ENCODE data around the gene PPID.
"Not testable (repeated sequence)": the region's sequence is repeated elsewhere in the genome, so short reads cannot be mapped to it uniquely, and the experiment has no call there.

The PPID gene

DNA sequence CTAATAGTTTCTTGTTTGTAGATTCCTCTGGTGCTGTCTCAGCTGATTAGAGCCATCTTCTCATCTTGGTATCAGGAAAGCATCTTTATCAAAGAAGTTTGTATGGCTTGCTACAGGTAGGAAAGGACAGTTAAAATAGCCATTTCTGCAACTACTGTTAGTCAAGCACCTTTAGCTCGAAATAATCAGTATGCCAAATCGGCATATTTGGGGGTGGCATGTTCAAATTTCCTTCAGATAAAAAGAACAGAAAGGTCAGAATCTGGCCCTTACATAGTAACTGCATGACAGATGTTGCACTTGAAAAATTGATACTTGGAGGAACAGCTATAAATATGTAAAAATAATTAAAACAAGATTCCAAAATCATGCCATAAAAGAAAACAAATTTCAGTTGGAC lies 56.3 kb downstream of the PPID start:
- DNase-seq (ENCODE audit: low read depth) = no peak

DNA sequence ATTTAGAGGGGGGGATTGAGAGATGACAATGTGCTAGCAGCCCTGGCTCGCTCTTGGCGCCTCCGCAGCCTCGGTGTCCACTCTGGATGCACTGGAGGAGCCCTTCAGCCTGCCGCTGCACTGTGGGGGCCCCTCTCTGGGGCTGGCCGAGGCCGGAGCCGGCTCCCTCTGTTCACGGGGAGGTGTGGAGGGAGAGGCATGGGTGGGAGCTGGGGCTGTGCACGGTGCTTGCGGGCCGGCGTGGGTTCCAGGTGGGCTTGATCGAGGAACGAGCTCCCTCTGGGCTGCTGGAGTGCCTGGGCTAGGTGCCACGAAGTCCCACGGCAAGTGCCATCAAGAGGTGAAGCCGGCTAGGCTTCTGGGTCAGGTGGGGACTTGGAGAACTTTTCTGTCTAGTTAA lies 58.4 kb downstream of the PPID start:
- DNase-seq (ENCODE audit: low read depth) = no peak

GRCh38 chr4:158663707-158664625 lies 59.2 kb downstream of the PPID start:
- not testable (repeated sequence) for DNase-seq (ENCODE audit: low read depth)

DNA sequence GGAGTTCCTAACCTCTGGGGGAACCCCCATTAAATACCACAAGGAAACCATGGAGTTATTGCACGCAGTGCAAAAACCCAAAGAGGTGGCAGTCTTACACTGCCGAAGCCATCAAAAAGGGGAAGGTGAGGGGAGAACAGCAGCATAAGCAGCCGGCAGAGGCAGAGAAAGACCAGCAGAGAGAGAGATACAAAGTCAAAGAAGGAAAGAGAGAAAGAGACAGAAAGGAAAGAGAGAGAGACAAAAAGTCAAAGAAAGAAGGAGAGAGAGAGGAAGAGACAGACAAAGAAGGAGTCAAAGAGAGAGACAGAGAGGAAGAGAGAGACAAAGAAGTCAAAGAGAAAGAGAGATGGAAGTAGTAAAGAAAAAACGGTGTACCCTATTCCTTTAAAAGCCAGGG lies 59.9 kb downstream of the PPID start:
- DNase-seq (ENCODE audit: low read depth) = not testable (repeated sequence)

All from activated T-cell treated with anti-CD3 and anti-CD28 coated beads for 1 hour (primary cell).